CD4-positive, alpha-beta T cell (primary cell): Measurements from ENCODE around the gene ZNF445. TPM values are rescaled to one million over a fixed set of nuclear protein-coding genes. Genes with fewer than 3 reads are reported as not detected.

ENCODE experiments used
- ATAC-seq: fragments of 200-7000 bp; cut with Tn5 transposase; one replicate; pipeline ENCODE4 v1.10.0; 2022; ENCODE audit warnings: mild to moderate bottlenecking; ENCODE audit not compliant: poor library complexity
- CTCF ChIA-PET: fragments of 350-600 bp; sonication (Branson Sonifier 250); formaldehyde crosslinking; loops from one replicate; lab custom pipeline; 2021; ENCODE audit warnings: antibody characterized with exemption, inconsistent platforms; lab: Charles Lee
- POLR2A ChIA-PET: fragments of 350-600 bp; sonication (Branson Sonifier 250); formaldehyde crosslinking; loops from one replicate; lab custom pipeline; 2021; ENCODE audit warnings: antibody characterized with exemption, inconsistent platforms; lab: Charles Lee
- DNase-seq, 14 experiments: peaks; one replicate each; pipeline ENCODE4 v3.0.0-alpha.2; 2013 to 2020; ENCODE audit warnings: mixed read lengths in 2 of 14
- H3K27ac ChIP-seq, 2 donors: one replicate each; pipeline versions ENCODE4 v1.5.1 to v1.7.0; 2013; ENCODE audit warnings: low read length in 2 of 2, low read depth in 1 of 2, mild to moderate bottlenecking in 1 of 2
- H3K27me3 ChIP-seq, 2 experiments: 1 replicate in 1 of 2; 2 replicates in 1 of 2; pipeline versions ENCODE4 v1.6.1 to v1.7.0; 2013; ENCODE audit warnings: low read length in 2 of 2, control low read depth in 1 of 2, mild to moderate bottlenecking in 1 of 2, moderate library complexity in 1 of 2; ENCODE audit not compliant: insufficient read depth in 2 of 2, control insufficient read depth in 1 of 2
- H3K36me3 ChIP-seq: one replicate; pipeline ENCODE4 v1.6.1; 2013; ENCODE audit warnings: low read length, control low read depth; ENCODE audit not compliant: insufficient read depth
- H3K4me1 ChIP-seq: one replicate; pipeline ENCODE4 v1.6.1; 2013; ENCODE audit warnings: low read length, control low read depth; ENCODE audit not compliant: insufficient read depth
- H3K4me3 ChIP-seq: one replicate; pipeline ENCODE4 v1.5.1; 2013; ENCODE audit warnings: mild to moderate bottlenecking, low read length, moderate library complexity
- H3K9me3 ChIP-seq, 2 experiments: 1 replicate in 1 of 2; 2 replicates in 1 of 2; pipeline versions ENCODE4 v1.6.1 to v1.7.0; 2013; ENCODE audit warnings: low read length in 2 of 2, mild to moderate bottlenecking in 2 of 2, control low read depth in 1 of 2, moderate library complexity in 1 of 2; ENCODE audit not compliant: control insufficient read depth in 1 of 2, insufficient read depth in 1 of 2
- H3K27ac Mint-ChIP-seq: one replicate; pipeline ENCODE4 v1.8.0; 2020; ENCODE audit warnings: mixed read lengths
- H3K27me3 Mint-ChIP-seq: one replicate; pipeline ENCODE4 v1.8.0; 2021; ENCODE audit warnings: mixed read lengths
- H3K36me3 Mint-ChIP-seq: one replicate; pipeline ENCODE4 v1.8.0; 2021; ENCODE audit warnings: low read depth, mixed read lengths
- H3K4me1 Mint-ChIP-seq: one replicate; pipeline ENCODE4 v1.8.0; 2021; ENCODE audit warnings: low read depth, mixed read lengths
- H3K4me3 Mint-ChIP-seq: one replicate; pipeline ENCODE4 v1.8.0; 2020; ENCODE audit warnings: mild to moderate bottlenecking, mixed read lengths
- H3K9me3 Mint-ChIP-seq: one replicate; pipeline ENCODE4 v1.8.0; 2020; ENCODE audit warnings: mixed read lengths
- intact Hi-C, 2 experiments: fragments of 100-400 bp; cut with DNase I in 1 of 2; cut with micrococcal nuclease in 1 of 2; formaldehyde crosslinking; loops; one replicate each; pipeline versions ENCODE4 v1.15.1 to v1.9.0; 2023 to 2025; cut with DNase I, micrococcal nuclease
- total RNA-seq, 174 experiments: library from RNA in 2 of 174; stranded (reverse) in 2 of 174; gene quantifications; one replicate each; pipeline ENCODE4 v1.2.3 and lab custom pipeline; 2021 to 2026
- TF ChIP-seq, protein P1 (sequence below): fragments of 200-600 bp; IDR thresholded peaks from one replicate; pipeline ENCODE4 v1.8.0; 2022; ENCODE audit warnings: antibody characterized with exemption, mild to moderate bottlenecking

The ZNF445 gene
- total RNA-seq, 2 experiments from 2014 or later: 6.1 to 6.6 TPM

DNA sequence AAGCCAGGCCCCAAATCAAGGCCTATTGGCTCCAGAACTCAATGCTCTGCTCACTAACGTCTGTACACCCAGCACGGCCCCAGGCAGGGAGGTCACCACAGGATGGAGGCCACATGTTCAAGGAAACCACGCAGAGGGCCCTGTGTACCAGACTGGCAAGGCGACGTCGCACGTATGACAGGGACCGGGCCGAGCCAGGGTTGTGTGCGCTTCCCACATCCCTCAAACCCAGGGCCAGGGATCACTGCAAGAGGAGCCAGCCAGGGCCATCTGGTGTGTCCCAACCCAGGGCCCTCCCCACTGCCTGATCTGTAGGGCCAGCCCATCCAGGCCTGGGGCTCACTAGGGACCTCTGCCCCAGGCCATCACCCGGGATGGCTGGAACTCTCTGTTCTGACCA lies 62.0 kb downstream of the ZNF445 start:
- ATAC-seq (no peak), DNase-seq (no peak)
- H3K27me3 Mint-ChIP-seq: no peaks in the 10 kb centered on the region

GRCh38 chr3:44414517-44415090 lies 62.9 kb downstream of the ZNF445 start:
- intact Hi-C loops: no loop called here
- no peaks in the 10 kb centered on the region for H3K4me1 Mint-ChIP-seq
- no peak overlapping the region for H3K4me3 Mint-ChIP-seq
- H3K36me3 Mint-ChIP-seq: no peaks in the 10 kb centered on the region
- Histone ChIP-seq H3K36me3 (no peaks in the 10 kb centered on the region), H3K27me3 (no peaks in the 10 kb centered on the region), H3K4me1 (no peaks in the 10 kb centered on the region), H3K4me3 (no peak overlapping the region), H3K9me3 (peaks cover 0 to 9% of the 10 kb centered on the region in 2 experiments), H3K27ac (no peak overlapping the region)
- no peak overlapping the region for H3K27ac Mint-ChIP-seq
- DNase-seq (no peak), ATAC-seq (no peak)
- TF ChIP-seq, protein P1, sequence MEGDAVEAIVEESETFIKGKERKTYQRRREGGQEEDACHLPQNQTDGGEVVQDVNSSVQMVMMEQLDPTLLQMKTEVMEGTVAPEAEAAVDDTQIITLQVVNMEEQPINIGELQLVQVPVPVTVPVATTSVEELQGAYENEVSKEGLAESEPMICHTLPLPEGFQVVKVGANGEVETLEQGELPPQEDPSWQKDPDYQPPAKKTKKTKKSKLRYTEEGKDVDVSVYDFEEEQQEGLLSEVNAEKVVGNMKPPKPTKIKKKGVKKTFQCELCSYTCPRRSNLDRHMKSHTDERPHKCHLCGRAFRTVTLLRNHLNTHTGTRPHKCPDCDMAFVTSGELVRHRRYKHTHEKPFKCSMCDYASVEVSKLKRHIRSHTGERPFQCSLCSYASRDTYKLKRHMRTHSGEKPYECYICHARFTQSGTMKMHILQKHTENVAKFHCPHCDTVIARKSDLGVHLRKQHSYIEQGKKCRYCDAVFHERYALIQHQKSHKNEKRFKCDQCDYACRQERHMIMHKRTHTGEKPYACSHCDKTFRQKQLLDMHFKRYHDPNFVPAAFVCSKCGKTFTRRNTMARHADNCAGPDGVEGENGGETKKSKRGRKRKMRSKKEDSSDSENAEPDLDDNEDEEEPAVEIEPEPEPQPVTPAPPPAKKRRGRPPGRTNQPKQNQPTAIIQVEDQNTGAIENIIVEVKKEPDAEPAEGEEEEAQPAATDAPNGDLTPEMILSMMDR: no peak
- H3K9me3 Mint-ChIP-seq: no peaks in the 10 kb centered on the region
- ChIA-PET CTCF (no interaction called here), POLR2A (no interaction called here)
- no peaks in the 10 kb centered on the region for H3K27me3 Mint-ChIP-seq

More for the DNA sequence above, 62.0 kb downstream of the ZNF445 start:
- intact Hi-C loops: no loop called here
- no peaks in the 10 kb centered on the region for H3K4me1 ChIP-seq
- no peak overlapping the region for H3K27ac ChIP-seq
- H3K27me3 ChIP-seq: no peaks in the 10 kb centered on the region
- no peak overlapping the region for H3K4me3 Mint-ChIP-seq
- POLR2A ChIA-PET: no interaction called here
- H3K27ac Mint-ChIP-seq: no peak overlapping the region
- peaks cover 0 to 9% of the 10 kb centered on the region in 2 experiments for H3K9me3 ChIP-seq
- CTCF ChIA-PET: no interaction called here
- H3K4me3 ChIP-seq: no peak overlapping the region
- H3K9me3 Mint-ChIP-seq: no peaks in the 10 kb centered on the region
- H3K36me3 Mint-ChIP-seq: no peaks in the 10 kb centered on the region
- no peaks in the 10 kb centered on the region for H3K4me1 Mint-ChIP-seq
- H3K36me3 ChIP-seq: no peaks in the 10 kb centered on the region
- TF ChIP-seq, protein P1: no peak

DNA sequence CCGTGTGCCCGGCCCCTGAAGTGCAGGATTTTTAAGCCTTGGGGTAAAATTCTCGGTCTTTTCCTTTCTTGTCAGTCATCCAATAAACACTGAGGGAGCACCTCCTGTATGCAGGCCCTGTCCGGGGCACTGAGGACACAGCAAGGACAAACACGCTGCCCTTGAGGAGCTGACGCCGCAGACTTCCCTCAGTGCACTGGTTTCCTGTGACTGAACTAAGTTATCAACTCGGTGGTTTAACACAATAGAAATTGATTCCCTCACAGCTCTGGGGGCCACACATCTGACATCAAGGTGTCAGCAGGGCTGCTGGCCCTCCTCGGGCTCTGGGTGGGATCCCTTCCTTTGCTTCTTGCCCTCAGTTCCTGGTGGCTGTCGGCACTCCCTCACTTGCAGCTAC lies 65.1 kb downstream of the ZNF445 start:
- no peak for DNase-seq
- ChIA-PET CTCF (interaction anchor here (0.6 kb wide), 1 partner anchor 1614 kb away, joined by 3 read pairs; no protein-coding TSS in a partner anchor), POLR2A (no interaction called here)
- Mint-ChIP-seq H3K4me3 (no peak overlapping the region), H3K36me3 (peaks cover 4% of the 10 kb centered on the region), H3K27ac (no peak overlapping the region), H3K4me1 (no peaks in the 10 kb centered on the region), H3K9me3 (no peaks in the 10 kb centered on the region), H3K27me3 (no peaks in the 10 kb centered on the region)
- Histone ChIP-seq H3K36me3 (no peaks in the 10 kb centered on the region), H3K4me1 (no peaks in the 10 kb centered on the region), H3K27ac (no peak overlapping the region), H3K4me3 (no peak overlapping the region), H3K9me3 (peaks cover 0 to 4% of the 10 kb centered on the region in 2 experiments), H3K27me3 (no peaks in the 10 kb centered on the region)
- TF ChIP-seq, protein P1: no peak
- no peak for ATAC-seq
- intact Hi-C loops: no loop called here
